ENCODE results near the gene CCDC27.

DNA sequence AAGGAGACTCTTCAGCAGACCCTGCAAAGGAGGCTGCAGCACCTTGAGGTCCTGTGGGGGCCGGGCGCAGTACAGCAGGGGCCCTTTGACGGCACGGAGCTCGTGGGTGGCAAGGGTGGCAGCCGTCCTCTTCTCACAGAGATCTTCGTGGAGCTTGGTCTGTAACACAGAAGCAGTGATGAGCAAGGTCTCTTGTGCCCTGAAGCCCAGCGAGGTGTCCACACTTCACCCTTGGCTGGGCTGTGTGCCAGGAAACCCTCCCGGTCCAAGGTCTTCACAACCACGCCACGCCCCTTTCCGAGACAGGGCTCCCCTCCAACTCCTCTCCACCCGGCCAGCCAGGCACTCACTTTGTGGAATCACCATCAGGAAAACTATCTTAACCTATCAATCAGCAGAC, 32.8 kb downstream of the CCDC27 start:
- TF ChIP-seq, protein P1, sequence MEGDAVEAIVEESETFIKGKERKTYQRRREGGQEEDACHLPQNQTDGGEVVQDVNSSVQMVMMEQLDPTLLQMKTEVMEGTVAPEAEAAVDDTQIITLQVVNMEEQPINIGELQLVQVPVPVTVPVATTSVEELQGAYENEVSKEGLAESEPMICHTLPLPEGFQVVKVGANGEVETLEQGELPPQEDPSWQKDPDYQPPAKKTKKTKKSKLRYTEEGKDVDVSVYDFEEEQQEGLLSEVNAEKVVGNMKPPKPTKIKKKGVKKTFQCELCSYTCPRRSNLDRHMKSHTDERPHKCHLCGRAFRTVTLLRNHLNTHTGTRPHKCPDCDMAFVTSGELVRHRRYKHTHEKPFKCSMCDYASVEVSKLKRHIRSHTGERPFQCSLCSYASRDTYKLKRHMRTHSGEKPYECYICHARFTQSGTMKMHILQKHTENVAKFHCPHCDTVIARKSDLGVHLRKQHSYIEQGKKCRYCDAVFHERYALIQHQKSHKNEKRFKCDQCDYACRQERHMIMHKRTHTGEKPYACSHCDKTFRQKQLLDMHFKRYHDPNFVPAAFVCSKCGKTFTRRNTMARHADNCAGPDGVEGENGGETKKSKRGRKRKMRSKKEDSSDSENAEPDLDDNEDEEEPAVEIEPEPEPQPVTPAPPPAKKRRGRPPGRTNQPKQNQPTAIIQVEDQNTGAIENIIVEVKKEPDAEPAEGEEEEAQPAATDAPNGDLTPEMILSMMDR (IDR thresholded peaks at IDR 0.05) = no peak
- TF ChIP-seq NR1H2 (CRISPR knock-in tag; IDR thresholded peaks at IDR 0.05) = no peak
- TF ChIP-seq, protein P2, sequence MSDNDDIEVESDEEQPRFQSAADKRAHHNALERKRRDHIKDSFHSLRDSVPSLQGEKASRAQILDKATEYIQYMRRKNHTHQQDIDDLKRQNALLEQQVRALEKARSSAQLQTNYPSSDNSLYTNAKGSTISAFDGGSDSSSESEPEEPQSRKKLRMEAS (CRISPR knock-in tag; IDR thresholded peaks at IDR 0.05) = no peak
- no peak for TF ChIP-seq IRF2 (CRISPR knock-in tag; IDR thresholded peaks at IDR 0.05; ENCODE audit: borderline replicate concordance, low read depth)
- TF ChIP-seq, protein P3, sequence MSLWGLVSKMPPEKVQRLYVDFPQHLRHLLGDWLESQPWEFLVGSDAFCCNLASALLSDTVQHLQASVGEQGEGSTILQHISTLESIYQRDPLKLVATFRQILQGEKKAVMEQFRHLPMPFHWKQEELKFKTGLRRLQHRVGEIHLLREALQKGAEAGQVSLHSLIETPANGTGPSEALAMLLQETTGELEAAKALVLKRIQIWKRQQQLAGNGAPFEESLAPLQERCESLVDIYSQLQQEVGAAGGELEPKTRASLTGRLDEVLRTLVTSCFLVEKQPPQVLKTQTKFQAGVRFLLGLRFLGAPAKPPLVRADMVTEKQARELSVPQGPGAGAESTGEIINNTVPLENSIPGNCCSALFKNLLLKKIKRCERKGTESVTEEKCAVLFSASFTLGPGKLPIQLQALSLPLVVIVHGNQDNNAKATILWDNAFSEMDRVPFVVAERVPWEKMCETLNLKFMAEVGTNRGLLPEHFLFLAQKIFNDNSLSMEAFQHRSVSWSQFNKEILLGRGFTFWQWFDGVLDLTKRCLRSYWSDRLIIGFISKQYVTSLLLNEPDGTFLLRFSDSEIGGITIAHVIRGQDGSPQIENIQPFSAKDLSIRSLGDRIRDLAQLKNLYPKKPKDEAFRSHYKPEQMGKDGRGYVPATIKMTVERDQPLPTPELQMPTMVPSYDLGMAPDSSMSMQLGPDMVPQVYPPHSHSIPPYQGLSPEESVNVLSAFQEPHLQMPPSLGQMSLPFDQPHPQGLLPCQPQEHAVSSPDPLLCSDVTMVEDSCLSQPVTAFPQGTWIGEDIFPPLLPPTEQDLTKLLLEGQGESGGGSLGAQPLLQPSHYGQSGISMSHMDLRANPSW (CRISPR knock-in tag; conservative IDR thresholded peaks at IDR 0.05; ENCODE audit: low read depth) = no peak
- no peak for TF ChIP-seq SP1 (CRISPR knock-in tag; conservative IDR thresholded peaks at IDR 0.05)
- no peak for TF ChIP-seq FOXJ3 (CRISPR knock-in tag; IDR thresholded peaks at IDR 0.05; ENCODE audit: borderline replicate concordance)
- TF ChIP-seq GABPB1 (CRISPR knock-in tag; IDR thresholded peaks at IDR 0.05) = no peak
- TF ChIP-seq, protein P4, sequence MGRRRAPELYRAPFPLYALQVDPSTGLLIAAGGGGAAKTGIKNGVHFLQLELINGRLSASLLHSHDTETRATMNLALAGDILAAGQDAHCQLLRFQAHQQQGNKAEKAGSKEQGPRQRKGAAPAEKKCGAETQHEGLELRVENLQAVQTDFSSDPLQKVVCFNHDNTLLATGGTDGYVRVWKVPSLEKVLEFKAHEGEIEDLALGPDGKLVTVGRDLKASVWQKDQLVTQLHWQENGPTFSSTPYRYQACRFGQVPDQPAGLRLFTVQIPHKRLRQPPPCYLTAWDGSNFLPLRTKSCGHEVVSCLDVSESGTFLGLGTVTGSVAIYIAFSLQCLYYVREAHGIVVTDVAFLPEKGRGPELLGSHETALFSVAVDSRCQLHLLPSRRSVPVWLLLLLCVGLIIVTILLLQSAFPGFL (CRISPR knock-in tag; IDR thresholded peaks at IDR 0.05; ENCODE audit: borderline replicate concordance) = no peak
- no peak for TF ChIP-seq TP53 (CRISPR knock-in tag; IDR thresholded peaks at IDR 0.05)
- TF ChIP-seq GRHL2 (CRISPR knock-in tag; IDR thresholded peaks at IDR 0.05; ENCODE audit: insufficient replicate concordance, severe bottlenecking) = no peak
- no peak for TF ChIP-seq NFYB (CRISPR knock-in tag; conservative IDR thresholded peaks at IDR 0.05; ENCODE audit: low read depth)
- TF ChIP-seq, protein P5, sequence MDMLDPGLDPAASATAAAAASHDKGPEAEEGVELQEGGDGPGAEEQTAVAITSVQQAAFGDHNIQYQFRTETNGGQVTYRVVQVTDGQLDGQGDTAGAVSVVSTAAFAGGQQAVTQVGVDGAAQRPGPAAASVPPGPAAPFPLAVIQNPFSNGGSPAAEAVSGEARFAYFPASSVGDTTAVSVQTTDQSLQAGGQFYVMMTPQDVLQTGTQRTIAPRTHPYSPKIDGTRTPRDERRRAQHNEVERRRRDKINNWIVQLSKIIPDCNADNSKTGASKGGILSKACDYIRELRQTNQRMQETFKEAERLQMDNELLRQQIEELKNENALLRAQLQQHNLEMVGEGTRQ (CRISPR knock-in tag; IDR thresholded peaks at IDR 0.05) = no peak
- no peak for TF ChIP-seq NR2C2 (CRISPR knock-in tag; IDR thresholded peaks at IDR 0.05)
